AG09309 (cell line): ENCODE results near the gene DRAM2.

ENCODE experiments used
- DNase-seq: peaks from one replicate; pipeline ENCODE4 v3.0.0-alpha.2; 2010; ENCODE audit warnings: low read depth
- H3K4me3 ChIP-seq: 2 replicates; pipeline ENCODE4 v1.5.1; 2011; ENCODE audit warnings: mild to moderate bottlenecking, low read depth, low read length, moderate library complexity; ENCODE audit not compliant: control insufficient read depth
- TF ChIP-seq, protein P1 (sequence below): IDR thresholded peaks from 2 replicates; pipeline ENCODE4 v1.5.1; 2011; ENCODE audit warnings: mild to moderate bottlenecking, low read depth, low read length, inconsistent platforms; ENCODE audit not compliant: insufficient read depth, control insufficient read depth; ENCODE audit errors: missing control alignments

Gene DRAM2

DNA sequence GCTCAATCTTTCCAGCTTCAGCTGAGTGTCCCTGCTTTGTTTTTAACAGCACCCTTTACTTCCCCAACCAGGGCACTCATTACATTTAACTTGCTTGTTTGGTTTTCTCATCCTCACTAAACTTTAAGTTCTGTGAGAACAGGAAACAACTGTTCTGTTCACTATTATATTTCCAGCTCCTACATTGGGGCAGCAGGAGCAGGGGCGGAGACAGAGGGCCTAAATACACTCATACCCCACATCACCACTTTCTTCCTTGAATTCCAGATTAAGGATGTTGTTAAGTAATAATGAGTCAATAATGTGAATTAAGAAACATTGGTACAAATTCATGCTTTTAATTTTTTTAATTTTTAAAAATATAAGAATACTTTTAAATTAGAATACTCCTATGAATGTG, 6.0 kb downstream of the DRAM2 start:
- no peak overlapping the region for H3K4me3 ChIP-seq
- no peak for DNase-seq
- TF ChIP-seq, protein P1, sequence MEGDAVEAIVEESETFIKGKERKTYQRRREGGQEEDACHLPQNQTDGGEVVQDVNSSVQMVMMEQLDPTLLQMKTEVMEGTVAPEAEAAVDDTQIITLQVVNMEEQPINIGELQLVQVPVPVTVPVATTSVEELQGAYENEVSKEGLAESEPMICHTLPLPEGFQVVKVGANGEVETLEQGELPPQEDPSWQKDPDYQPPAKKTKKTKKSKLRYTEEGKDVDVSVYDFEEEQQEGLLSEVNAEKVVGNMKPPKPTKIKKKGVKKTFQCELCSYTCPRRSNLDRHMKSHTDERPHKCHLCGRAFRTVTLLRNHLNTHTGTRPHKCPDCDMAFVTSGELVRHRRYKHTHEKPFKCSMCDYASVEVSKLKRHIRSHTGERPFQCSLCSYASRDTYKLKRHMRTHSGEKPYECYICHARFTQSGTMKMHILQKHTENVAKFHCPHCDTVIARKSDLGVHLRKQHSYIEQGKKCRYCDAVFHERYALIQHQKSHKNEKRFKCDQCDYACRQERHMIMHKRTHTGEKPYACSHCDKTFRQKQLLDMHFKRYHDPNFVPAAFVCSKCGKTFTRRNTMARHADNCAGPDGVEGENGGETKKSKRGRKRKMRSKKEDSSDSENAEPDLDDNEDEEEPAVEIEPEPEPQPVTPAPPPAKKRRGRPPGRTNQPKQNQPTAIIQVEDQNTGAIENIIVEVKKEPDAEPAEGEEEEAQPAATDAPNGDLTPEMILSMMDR: no peak

DNA sequence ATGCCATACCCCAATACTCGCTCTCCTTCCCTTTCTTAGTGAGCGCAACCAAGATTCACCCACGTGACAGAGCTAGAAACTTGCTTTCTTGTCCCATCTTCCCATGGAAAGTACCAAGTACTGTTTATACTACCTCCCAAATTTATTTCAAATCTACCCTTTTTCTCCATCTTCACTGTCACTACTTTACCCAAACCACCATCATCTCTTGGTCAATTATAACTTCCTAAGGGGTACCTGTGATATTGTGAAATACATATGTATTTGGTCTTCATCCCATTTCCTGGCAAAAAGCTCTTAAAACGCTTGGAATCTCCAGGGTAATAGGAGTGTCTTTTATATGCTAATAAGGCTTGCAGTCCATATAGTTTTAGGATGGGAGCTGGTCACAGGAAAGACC, 8.2 kb downstream of the DRAM2 start:
- TF ChIP-seq, protein P1: no peak
- no peak overlapping the region for H3K4me3 ChIP-seq
- DNase-seq: no peak

DNA sequence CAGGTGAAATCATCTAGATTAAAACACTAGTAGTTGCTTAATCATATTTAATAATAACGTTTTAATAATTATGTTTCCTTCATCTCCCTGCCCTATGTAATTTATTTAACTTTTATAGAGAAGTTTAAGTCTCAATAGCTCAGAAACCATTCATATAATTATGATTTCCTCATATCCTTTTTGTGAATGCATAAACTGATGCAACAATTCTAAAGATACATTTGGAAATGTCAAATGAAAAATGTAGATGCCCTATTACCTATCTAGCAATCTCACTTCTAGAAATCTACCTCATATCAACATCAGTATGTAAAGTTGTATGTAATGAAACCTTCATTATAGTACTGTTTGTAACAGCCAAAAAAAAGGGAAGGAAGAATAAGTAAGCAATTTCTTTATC, 10.5 kb downstream of the DRAM2 start:
- DNase-seq: no peak
- TF ChIP-seq, protein P1: no peak
- no peak overlapping the region for H3K4me3 ChIP-seq

DNA sequence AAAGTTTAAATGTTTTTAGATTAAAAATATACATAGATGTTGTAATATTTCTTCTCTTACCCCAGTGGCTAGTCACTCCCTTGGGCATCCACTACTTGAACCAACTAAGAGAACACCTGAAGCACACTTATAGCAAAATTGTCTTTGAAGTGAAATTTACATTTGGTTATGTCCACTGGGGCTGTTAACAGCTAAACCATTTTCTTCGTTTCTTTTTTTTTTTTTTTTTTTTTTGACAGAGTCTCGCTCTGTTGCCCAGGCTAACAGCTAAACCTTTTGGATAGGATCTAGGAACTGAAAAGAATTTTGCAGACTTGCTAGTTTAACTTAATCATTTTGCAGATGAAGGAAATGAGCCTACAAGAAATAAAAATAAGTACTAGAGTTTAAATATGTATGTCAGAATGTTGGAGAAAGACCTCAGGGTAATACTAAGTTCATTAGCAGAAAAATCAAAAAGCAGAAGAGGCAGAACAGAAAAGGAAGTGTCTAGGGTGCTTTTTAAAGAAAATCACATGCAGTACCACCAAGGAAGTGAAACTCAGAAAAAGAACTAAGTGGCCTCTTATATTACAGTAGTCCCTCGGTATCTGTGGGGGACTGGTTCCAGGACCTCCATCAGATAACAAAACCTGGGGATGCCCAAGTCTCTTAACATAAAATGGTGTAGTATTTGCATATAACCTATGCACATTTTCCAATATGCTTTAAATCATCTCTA, 11.8 kb downstream of the DRAM2 start:
- TF ChIP-seq, protein P1: no peak
- DNase-seq: no peak
- H3K4me3 ChIP-seq: no peak overlapping the region

DNA sequence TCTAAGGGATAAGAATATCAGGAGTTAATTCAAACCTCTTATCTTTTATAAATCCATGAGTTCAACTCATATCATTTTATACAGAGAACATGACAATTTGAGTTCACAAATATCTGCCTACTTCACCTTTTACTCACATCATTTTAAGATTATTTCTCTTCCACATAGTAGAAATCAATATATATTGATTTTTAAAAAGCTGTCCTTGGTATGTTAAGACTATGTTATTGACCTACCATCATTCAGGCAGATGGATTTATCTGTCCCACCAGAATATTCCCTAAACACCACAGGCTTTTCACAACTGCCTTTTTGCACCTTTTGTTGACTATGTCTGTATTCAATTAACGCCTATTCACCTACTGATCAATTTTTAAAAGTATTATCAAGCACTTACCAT, 13.5 kb downstream of the DRAM2 start:
- DNase-seq: no peak
- TF ChIP-seq, protein P1: no peak
- H3K4me3 ChIP-seq: no peak overlapping the region

DNA sequence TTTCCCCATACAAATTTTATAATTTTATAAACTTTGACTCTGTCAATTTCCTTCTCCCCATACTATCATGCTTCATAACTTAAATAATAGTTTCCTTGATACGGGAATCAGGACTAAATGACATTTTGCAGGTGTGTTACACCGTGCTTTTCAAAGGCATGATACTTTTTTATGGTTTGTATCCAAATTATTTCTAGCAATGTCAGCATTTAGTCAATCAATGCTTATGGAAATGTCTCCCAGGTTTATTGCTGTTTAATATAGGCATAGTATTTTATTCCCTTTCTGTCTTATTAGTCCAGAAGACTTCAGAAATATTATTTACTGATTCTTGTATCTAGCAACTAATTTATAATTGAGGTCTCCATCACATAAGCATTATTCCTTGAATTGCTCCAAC, 23.4 kb downstream of the DRAM2 start:
- TF ChIP-seq, protein P1: no peak
- no peak for DNase-seq
- H3K4me3 ChIP-seq: no peak overlapping the region
